Body of pancreas (tissue), 4 donors: ENCODE measurements around the gene NRG4.
"Not testable (repeated sequence)": the region's sequence is repeated elsewhere in the genome, so short reads cannot be mapped to it uniquely, and the experiment has no call there.

Experiments used
- CTCF ChIP-seq, 7 experiments: fragments of 450-650 bp in 4 of 7; fragments of 200-600 bp in 3 of 7; sonication (generic) in 3 of 7; IDR thresholded peaks; one replicate each; pipeline ENCODE4 v1.5.1; 2016 to 2019; ENCODE audit warnings: antibody characterized with exemption in 7 of 7
- POLR2A ChIP-seq, 3 donors: fragments of 450-650 bp; IDR thresholded peaks; one replicate each; pipeline ENCODE4 v1.6.1; 2016; ENCODE audit warnings: antibody characterized with exemption in 3 of 3, mild to moderate bottlenecking in 2 of 3

- not testable (repeated sequence) for TF ChIP-seq CTCF, POLR2A (IDR thresholded peaks at IDR 0.05)
Observed at GRCh38 chr15:75910355-75910754, 101.9 kb downstream of the NRG4 start.
